HG03175 (cell line): Measurements from ENCODE around the gene NELFB.

Experiments used
- ATAC-seq: cut with Tn5 transposase; IDR thresholded peaks from one replicate; pipeline ENCODE4 v1.9.1; 2021; ENCODE audit warnings: mild to moderate bottlenecking, moderate library complexity; ENCODE audit not compliant: unreplicated experiment

Gene NELFB

GRCh38 chr9:137301081-137301947, 46.2 kb downstream of the NELFB start:
- peak; percentile 17 for ATAC-seq

DNA sequence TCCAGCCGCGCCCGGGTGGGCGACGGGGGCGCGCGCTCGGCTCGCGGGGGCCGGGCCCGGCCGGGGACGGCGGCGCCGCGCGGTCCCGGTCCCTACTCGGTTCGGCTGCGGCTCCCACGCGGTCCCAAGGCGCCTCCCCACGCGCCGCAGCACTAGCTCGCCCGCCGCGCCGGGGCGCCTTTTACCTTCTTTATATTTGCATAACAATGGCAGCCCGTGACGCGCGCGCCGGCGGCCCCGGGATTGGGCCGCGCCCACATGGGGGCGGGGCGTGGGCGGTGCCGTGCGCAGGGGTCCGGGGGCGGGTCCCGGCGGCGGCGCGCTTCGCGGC, 47.0 kb downstream of the NELFB start, which contains the start of gene NRARP:
TSS of gene NRARP (minus strand) at position 154 of the 331 bp plus-strand sequence. CDS start 343 bp downstream, outside the sequence.
- peak; percentile 82 for ATAC-seq

DNA sequence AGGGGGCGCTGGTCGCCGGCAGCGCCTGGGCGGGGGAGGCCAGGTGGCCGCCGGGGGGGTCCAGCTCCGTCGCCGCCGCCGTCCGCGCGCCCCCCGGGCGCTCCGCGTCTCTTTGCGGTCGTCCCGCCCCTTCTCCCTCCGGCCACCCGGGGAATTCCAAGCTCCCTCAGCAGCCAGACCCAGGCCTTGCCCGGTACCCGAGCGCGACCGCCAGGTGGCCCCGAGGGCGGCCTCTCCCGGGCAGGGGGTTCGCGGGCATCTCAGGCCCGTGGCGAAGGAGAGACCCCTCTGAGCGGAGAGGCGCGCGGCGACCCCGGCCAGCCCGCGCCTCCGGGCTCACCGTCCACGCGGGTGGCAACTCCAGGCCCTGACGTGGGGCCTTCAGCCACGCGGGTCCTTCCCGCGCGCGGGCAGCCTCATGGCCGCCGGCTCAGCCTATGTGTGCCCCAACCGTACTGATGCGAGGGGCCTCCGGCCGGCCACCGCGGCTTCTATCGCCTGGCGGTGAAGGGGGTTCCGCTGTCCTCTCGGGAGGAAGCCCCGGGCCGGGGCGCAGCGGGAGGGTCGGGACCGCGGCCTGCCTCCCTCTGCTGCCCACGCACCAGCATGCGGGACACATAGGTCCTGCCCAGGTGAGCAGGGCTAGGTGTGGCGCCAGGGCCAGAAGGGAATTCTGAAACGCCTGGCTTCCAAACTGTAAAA, 47.5 kb downstream of the NELFB start:
- peak; percentile 39 for ATAC-seq

DNA sequence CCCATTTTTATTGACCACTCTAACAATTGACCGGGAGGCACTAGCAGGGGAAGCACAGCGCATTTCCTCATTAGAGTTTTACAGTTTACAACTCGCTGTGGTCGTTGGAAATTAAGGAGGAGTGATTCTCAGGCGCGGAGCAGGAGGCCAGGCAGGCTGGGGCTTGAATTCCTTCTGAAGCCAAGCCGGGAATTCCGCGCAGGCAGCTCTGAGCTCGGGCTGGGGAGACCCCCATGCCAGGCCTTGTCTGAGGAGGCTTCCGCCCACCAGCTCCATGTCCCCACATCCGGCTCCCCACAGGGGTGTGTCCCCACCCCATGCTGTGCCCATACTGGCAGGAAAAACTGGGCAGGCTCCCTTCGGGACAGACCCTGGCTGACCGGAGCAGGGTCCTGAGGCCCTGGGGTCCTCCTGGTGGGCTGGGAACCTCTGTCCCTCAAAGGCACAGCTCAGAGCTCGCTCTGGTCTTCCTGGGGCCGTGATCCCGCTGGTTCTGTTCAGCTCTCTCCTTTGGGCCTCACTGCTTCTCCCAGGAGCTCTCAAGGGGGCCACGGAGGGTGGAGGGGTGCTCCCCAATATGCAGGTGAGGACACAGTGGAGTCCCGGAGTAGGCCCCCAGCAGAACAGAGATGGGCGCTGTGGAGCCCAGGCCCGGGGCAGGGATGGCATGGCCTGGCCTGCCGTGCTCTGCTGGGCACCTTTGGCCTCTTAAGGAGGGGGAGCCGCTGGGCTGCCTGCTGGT, 48.2 kb downstream of the NELFB start:
- no peak for ATAC-seq

DNA sequence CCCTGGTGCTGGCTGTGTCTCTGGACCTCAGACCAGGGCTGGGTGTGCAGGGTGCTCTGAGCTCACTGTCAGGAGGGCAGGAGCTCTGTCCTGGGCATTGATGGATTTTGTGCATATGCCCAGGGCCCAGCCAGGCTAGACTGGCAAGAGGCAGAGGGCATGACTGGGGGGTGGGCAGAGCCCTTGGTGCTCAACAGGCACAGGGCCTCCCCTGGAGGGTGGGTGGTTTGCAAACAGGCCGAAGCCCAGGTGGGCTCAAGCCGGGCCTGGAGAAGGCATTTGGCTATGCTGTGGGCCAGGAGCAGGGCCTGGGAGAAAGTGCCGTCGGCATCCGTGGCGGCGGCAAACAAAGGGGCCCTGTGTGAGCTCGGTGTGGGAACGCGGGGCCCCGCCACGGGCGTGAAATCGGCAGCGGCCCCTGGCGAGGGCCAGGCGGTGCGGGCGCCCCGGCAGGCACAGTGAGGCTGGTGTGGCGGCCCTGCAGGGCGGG, 48.8 kb downstream of the NELFB start:
- ATAC-seq: no peak

GRCh38 chr9:137304383-137305059, 49.4 kb downstream of the NELFB start:
- ATAC-seq: no peak

- ATAC-seq: no peak
These were observed 50.1 kb downstream of the NELFB start for GRCh38 chr9:137305060-137305797.

DNA sequence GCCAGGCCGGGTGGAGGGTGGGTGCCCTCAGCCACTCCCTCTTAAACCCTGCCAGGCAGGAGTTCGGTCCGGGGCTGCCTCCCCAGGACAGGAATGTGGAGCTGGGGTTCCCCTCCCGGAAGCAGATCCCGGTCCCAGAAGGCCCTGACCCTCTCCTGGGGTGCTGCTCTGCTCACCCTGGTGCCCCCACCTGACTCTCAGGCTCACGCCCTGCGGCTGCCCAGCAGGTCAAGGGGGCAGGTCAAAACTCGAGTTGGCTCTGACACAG, 50.6 kb downstream of the NELFB start:
- ATAC-seq: no peak

- no peak for ATAC-seq
These were observed 51.1 kb downstream of the NELFB start for GRCh38 chr9:137306066-137306849.

DNA sequence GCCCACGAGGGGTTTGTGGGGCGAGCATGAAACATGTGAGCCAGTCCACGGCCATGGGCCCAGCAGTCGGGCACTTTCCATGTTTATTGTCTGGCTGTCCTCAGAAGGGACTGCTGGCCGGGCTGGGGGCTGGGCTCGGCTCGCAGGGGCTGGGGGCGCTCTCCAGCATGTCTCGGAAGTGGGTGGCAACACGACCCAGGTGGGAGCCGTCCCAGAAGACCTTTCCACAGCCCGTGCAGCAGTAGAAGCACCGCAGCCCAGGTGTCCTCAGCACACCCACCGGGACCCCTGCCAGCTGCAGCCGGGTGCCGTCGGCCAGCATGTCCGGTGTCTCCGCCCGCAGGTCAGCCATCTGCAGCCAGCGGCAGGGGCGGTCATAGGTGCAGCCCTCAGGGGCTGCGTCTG, 51.7 kb downstream of the NELFB start:
- ATAC-seq: no peak

DNA sequence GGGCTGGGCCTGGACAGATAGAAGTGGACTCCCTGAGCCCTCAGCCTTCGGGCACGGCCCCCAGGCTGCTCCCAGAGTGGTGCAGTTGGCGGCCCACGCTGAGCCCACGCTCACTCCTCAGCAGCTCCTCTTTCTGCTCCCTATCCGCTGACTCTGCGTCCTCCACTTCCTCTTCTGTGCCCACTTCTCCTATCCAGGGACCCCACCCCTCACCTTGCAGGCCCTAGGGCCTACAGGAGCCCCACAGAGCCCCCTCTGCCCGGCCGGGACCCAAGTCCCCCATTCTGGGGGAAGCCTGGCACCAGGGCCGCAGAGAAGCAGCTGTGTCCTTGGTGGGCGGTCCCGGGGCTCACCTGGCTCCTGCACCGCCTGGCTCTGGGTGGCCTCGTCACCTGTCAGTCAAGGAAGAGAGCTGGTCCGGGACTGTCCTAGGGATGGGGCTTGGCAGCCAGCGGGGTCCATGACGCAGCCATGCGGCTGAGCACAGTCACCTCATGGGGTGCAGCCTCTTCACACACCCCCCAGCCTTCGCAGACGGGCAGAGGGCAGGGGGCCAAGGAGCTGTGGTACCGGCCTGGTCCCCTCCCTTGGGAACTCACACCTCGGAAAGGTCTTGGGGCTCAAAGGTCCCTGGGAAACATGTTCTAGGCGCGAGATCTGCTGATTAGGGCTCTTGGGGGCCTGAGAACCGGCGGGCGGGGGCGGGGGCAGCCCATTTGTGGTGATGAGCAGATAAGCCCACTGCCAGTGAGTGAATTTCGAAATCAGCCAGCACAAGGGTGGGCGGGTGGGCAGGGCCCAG, 52.3 kb downstream of the NELFB start:
- no peak for ATAC-seq

GRCh38 chr9:137308057-137308619, 53.0 kb downstream of the NELFB start:
- ATAC-seq: no peak

DNA sequence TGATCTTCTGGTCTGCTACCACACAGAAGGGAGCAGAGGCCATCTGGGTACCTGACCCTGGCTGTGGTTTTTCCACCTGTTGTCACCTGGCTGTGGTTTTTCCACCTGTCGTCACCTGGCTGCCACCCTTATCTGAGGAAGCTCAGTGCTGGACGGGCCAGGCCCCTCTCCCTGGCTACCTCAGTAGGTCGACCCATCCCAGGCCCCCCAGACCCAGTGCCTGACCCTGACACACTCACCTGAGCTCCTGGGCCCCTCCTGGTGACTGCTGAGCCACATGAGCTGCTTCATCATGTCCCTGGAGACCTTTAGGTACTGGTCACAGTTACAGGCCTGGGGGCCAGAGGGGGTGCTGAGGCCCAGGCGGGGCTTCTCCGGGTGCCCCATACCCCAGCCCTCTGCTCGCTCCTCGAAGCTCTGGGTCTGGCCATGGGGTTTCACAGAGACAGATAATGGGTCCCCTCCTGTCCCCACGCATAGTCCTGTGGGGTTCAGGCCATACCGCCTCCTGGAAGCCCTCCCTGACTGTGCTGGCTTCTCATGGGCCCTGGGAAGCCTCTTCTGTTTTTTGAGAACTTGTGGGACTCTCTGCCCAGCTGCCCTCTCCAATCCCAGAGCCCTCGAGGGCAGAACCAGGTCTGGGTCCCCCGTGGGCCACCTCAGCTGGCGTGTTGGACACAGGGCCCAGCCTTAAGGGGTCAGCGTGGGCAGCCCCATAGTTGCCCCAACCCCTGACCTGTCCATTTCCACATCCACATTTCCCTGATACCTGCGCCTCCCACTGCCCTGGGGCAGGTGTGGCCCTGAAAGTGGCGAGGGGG, 54.5 kb downstream of the NELFB start:
- no peak for ATAC-seq

GRCh38 chr9:137310189-137311052, 55.3 kb downstream of the NELFB start:
- ATAC-seq: no peak

DNA sequence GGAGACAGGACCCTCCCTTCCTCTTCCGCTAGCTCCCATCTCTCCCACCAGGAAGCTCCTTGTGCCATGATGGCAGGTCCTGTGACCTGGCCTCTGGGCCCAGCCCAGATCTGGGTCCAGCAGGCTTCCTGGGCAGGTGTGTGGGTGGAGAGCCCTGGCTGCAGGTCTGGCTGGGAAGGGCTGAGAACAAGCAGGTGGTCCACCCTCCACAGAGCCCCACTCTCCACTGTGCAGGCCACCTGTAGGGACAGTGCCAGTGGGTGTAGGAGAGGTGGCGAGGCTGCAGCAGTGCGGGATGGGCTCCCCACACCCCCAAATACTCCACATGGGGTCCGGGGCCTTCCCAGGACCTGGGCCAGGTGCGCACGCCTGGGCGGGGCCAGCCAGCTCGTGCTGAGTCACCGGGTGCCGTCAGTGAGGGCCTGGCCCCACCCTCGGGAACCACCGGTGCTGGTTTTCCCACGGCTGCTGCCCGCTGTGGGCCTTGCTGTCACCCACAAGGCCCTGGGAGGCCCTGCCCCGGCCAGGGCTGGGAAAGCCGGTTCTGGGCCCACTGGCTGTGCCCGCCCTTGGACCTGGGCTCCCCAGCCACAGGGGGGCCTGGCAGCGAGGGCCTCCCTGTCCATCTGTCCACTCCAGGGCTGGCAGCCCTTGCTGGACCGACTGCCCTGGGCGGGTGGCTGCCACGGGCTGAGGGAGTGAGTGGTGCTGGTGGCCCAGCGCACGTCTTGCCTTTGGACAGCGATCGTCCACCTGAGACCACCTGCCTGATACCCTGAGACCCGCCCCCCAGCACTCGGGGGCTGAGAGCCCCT, 56.3 kb downstream of the NELFB start:
- ATAC-seq: no peak
